CD8-positive, alpha-beta memory T cell (primary cell): ENCODE data around the gene LRRIQ3. TPM values are rescaled to one million over a fixed set of nuclear protein-coding genes. Genes with fewer than 3 reads are reported as not detected.

Experiments used
- CTCF ChIA-PET: fragments of 350-600 bp; sonication (Branson Sonifier 250); formaldehyde crosslinking; loops from one replicate; lab custom pipeline; 2021; ENCODE audit warnings: antibody characterized with exemption; lab: Charles Lee
- POLR2A ChIA-PET: fragments of 350-600 bp; sonication (Branson Sonifier 250); formaldehyde crosslinking; loops from one replicate; lab custom pipeline; 2021; ENCODE audit warnings: antibody characterized with exemption; lab: Charles Lee
- DNase-seq, 5 donors: peaks; one replicate each; pipeline versions ENCODE4 v3.0.0 to v3.0.0-alpha.2; 2020 to 2022; ENCODE audit warnings: mixed read lengths in 1 of 5
- H3K27ac ChIP-seq: one replicate; pipeline ENCODE4 v1.7.0; 2013; ENCODE audit warnings: low read depth, mild to moderate bottlenecking, low read length, moderate library complexity
- H3K27me3 ChIP-seq: 2 replicates; pipeline ENCODE4 v1.7.0; 2013; ENCODE audit warnings: low read length, mild to moderate bottlenecking; ENCODE audit not compliant: insufficient read depth, poor library complexity, severe bottlenecking
- H3K36me3 ChIP-seq: 2 replicates; pipeline ENCODE4 v1.7.0; 2013; ENCODE audit warnings: mild to moderate bottlenecking, low read length, moderate library complexity; ENCODE audit not compliant: insufficient read depth
- H3K4me1 ChIP-seq: 2 replicates; pipeline ENCODE4 v1.7.0; 2013; ENCODE audit warnings: mild to moderate bottlenecking, low read length, moderate library complexity; ENCODE audit not compliant: insufficient read depth
- H3K4me3 ChIP-seq: 2 replicates; pipeline ENCODE4 v1.7.0; 2013; ENCODE audit warnings: mild to moderate bottlenecking, low read length
- H3K9me3 ChIP-seq: 2 replicates; pipeline ENCODE4 v1.7.0; 2013; ENCODE audit warnings: mild to moderate bottlenecking, low read length
- H3K27ac Mint-ChIP-seq, 8 donors: one replicate each; pipeline ENCODE4 v1.8.0; 2020 to 2021; ENCODE audit warnings: mixed read lengths in 8 of 8, mild to moderate bottlenecking in 6 of 8, inconsistent platforms in 3 of 8, moderate library complexity in 3 of 8
- H3K27me3 Mint-ChIP-seq, 2 donors: one replicate each; pipeline ENCODE4 v1.8.0; 2020 to 2021; ENCODE audit warnings: mixed read lengths in 2 of 2, mild to moderate bottlenecking in 1 of 2, moderate library complexity in 1 of 2
- H3K36me3 Mint-ChIP-seq, 3 donors: one replicate each; pipeline ENCODE4 v1.8.0; 2020 to 2021; ENCODE audit warnings: mixed read lengths in 3 of 3, inconsistent platforms in 1 of 3, mild to moderate bottlenecking in 1 of 3
- H3K4me1 Mint-ChIP-seq, 3 donors: one replicate each; pipeline ENCODE4 v1.8.0; 2020 to 2021; ENCODE audit warnings: mixed read lengths in 3 of 3, inconsistent platforms in 1 of 3, mild to moderate bottlenecking in 1 of 3
- H3K4me3 Mint-ChIP-seq, 7 donors: one replicate each; pipeline ENCODE4 v1.8.0; 2020 to 2021; ENCODE audit warnings: mixed read lengths in 7 of 7, mild to moderate bottlenecking in 6 of 7, moderate library complexity in 4 of 7, inconsistent platforms in 2 of 7
- H3K9me3 Mint-ChIP-seq, 5 donors: one replicate each; pipeline ENCODE4 v1.8.0; 2020 to 2022; ENCODE audit warnings: mixed read lengths in 5 of 5, mild to moderate bottlenecking in 3 of 5, moderate library complexity in 2 of 5, inconsistent platforms in 1 of 5
- polyA plus RNA-seq: library from polyadenylated mRNA; unstranded; fragments of 300-500 nt; fragmentation: Illumina TruSeq; gene quantifications from one replicate; pipeline ENCODE4 v1.2.3, GENCODE V29; 2021
- total RNA-seq, 2 experiments: library from RNA; stranded (reverse); gene quantifications; one replicate each; pipeline ENCODE4 v1.2.3, GENCODE V29; 2021

LRRIQ3 gene
- total and polyA plus RNA-seq, 3 experiments from 2014 or later = 1.3 to 2.9 (median 2.0) TPM

DNA sequence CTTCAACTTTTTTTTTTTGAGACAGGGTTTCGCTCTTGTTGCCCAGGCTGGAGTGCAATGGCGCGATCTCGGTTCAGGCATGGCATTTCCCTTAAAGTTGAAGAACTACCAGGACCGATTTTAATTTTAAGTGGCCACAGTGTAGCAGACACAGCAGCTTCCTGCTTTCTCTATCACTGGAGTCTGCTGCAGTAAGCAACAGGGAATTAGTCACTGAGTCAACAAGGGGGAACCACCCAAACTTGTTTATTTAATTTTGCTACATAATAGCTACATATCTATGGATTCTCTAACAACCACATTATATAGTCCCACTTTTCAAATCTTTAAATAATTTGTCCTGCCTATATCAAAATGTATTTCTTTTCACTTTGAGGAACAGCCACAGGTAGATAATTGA is 24.7 kb upstream of the LRRIQ3 start:
- no peak overlapping the region for H3K4me3 ChIP-seq
- H3K36me3 ChIP-seq = no peaks in the 10 kb centered on the region
- H3K27me3 ChIP-seq = no peaks in the 10 kb centered on the region
- H3K27me3 Mint-ChIP-seq = peaks cover 0 to 1% of the 10 kb centered on the region in 2 donors
- H3K27ac ChIP-seq = no peak overlapping the region
- no peaks in the 10 kb centered on the region for H3K4me1 ChIP-seq
- CTCF ChIA-PET = no interaction called here
- peaks cover 2 to 19% (median 9%) of the 10 kb centered on the region in 3 donors for H3K36me3 Mint-ChIP-seq
- no peak for DNase-seq
- no peaks in the 10 kb centered on the region for H3K9me3 ChIP-seq
- H3K4me3 Mint-ChIP-seq = no peak overlapping the region
- POLR2A ChIA-PET = no interaction called here
- peaks cover 30 to 48% (median 43%) of the 10 kb centered on the region in 5 donors for H3K9me3 Mint-ChIP-seq
- H3K27ac Mint-ChIP-seq = no peak overlapping the region
- H3K4me1 Mint-ChIP-seq = no peaks in the 10 kb centered on the region

DNA sequence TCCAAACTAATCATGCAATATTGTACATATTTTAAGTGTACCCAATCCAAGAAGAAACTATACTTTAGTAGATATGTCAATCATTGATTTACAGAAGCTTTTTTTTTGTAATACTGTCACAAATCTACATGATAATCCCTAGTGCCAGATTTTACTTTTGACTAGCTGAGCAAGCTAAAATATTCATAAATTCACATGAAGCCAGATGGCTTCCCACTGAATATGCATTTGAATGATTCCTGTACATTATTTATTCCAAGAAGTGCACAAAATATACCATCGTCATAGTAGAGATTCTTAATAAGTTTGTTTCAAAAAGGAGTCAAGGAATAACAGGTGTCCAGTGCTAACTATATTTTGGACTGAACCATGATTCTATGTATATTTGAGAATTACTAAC is 17.3 kb upstream of the LRRIQ3 start:
- CTCF ChIA-PET = no interaction called here
- Mint-ChIP-seq H3K36me3 (peaks cover 0 to 7% (median 2%) of the 10 kb centered on the region in 3 donors), H3K4me3 (no peak overlapping the region), H3K27me3 (no peaks in the 10 kb centered on the region), H3K9me3 (peaks cover 0 to 4% (median 3%) of the 10 kb centered on the region in 5 donors), H3K27ac (no peak overlapping the region), H3K4me1 (no peaks in the 10 kb centered on the region)
- Histone ChIP-seq H3K27me3 (no peaks in the 10 kb centered on the region), H3K9me3 (no peaks in the 10 kb centered on the region), H3K36me3 (no peaks in the 10 kb centered on the region), H3K27ac (no peak overlapping the region), H3K4me3 (no peak overlapping the region), H3K4me1 (no peaks in the 10 kb centered on the region)
- POLR2A ChIA-PET = no interaction called here
- DNase-seq = no peak

DNA sequence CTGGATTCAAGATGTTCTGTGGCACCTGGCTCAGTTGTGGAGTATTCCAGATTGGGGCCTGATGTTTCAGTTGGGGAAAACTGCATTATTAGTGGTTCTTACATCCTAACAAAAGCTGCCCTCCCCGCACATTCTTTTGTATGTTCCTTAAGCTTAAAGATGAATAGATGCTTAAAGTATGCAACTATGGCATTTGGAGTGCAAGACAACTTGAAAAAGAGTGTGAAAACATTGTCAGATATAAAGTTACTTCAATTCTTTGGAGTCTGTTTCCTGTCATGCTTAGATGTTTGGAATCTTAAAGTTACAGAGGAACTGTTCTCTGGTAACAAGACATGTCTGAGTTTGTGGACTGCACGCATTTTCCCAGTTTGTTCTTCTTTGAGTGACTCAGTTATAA is 7.3 kb upstream of the LRRIQ3 start:
- no peaks in the 10 kb centered on the region for H3K36me3 ChIP-seq
- H3K27ac ChIP-seq = no peak overlapping the region
- H3K4me1 ChIP-seq = no peaks in the 10 kb centered on the region
- ChIA-PET CTCF (no interaction called here), POLR2A (no interaction called here)
- H3K27me3 Mint-ChIP-seq = no peaks in the 10 kb centered on the region
- H3K4me1 Mint-ChIP-seq = peaks cover 4 to 8% (median 4%) of the 10 kb centered on the region in 3 donors
- no peak overlapping the region for H3K27ac Mint-ChIP-seq
- H3K9me3 ChIP-seq = no peaks in the 10 kb centered on the region
- no peak for DNase-seq
- H3K27me3 ChIP-seq = no peaks in the 10 kb centered on the region
- no peak overlapping the region for H3K4me3 Mint-ChIP-seq
- H3K36me3 Mint-ChIP-seq = peaks cover 16 to 52% (median 23%) of the 10 kb centered on the region in 3 donors
- peaks cover 0 to under 1% (median 0%) of the 10 kb centered on the region in 5 donors for H3K9me3 Mint-ChIP-seq
- H3K4me3 ChIP-seq = no peak overlapping the region

DNA sequence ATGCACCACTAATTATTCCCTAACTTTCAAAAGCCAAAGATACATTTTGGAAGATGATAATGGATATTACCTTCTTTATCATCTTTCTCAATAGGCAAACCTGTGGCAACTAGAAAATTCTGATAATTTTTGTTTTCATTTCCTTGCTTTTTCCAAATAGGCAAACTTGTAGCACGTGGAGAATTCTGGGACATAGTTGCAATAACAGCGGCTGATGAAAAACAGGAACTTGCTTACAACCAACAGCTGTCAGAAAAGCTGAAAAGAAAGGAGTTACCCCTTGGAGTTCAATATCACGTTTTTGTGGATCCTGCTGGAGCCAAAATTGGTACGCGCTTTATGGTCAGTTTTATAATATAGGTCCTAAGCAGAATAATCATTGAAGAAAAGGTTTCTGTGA is 1.5 kb upstream of the LRRIQ3 start:
- no peaks in the 10 kb centered on the region for H3K27me3 Mint-ChIP-seq

DNA sequence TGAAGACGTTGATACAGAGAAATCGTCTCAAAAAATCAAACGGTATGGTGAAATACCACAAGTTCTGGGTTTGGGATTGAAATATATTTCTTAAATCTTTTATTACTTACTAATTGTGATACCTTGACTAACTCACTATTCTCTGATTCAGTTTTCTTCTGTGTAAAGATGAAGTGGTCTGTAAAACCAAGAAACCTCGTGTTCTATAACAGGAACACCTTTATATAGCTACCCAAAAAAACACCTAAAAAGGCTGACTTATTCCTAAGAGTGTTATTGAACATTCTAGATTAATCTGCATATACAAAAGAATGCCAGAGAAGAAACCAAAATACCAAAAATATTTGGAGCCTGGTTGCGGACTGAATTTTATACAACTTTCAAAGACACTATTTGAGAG is 721 bp downstream of the LRRIQ3 start:
- Mint-ChIP-seq H3K27me3 (no peaks in the 10 kb centered on the region), H3K9me3 (no peaks in the 10 kb centered on the region), H3K27ac (peak overlapping the region; percentile 83 to 99 (median 94)), H3K4me1 (peaks cover 33 to 45% (median 33%) of the 10 kb centered on the region in 3 donors), H3K4me3 (peak overlapping the region; percentile 84 to 94 (median 89)), H3K36me3 (peaks cover 8 to 26% (median 14%) of the 10 kb centered on the region in 3 donors)
- Histone ChIP-seq H3K27ac (peak overlapping the region; percentile 81), H3K36me3 (no peaks in the 10 kb centered on the region), H3K4me3 (peak overlapping the region; percentile 81), H3K9me3 (no peaks in the 10 kb centered on the region), H3K27me3 (no peaks in the 10 kb centered on the region), H3K4me1 (peaks cover 21% of the 10 kb centered on the region)
- CTCF ChIA-PET = no interaction called here
- DNase-seq = no peak
- POLR2A ChIA-PET = no interaction called here

More for the DNA sequence above, 1.5 kb upstream of the LRRIQ3 start:
- H3K27ac ChIP-seq = peak overlapping the region; percentile 11
- no peak for DNase-seq
- no peak overlapping the region for H3K4me3 ChIP-seq
- H3K36me3 Mint-ChIP-seq = peaks cover 11 to 34% (median 17%) of the 10 kb centered on the region in 3 donors
- ChIA-PET CTCF (no interaction called here), POLR2A (no interaction called here)
- no peaks in the 10 kb centered on the region for H3K36me3 ChIP-seq
- peaks cover 21% of the 10 kb centered on the region for H3K4me1 ChIP-seq
- H3K9me3 ChIP-seq = no peaks in the 10 kb centered on the region
- H3K4me1 Mint-ChIP-seq = peaks cover 33 to 45% (median 33%) of the 10 kb centered on the region in 3 donors
- no peaks in the 10 kb centered on the region for H3K9me3 Mint-ChIP-seq
- no peaks in the 10 kb centered on the region for H3K27me3 ChIP-seq
- H3K4me3 Mint-ChIP-seq = peak overlapping the region in 6 of 7 donors; percentile 84 to 94 (median 90)
- H3K27ac Mint-ChIP-seq = peak overlapping the region in 3 of 8 donors; percentile 26 to 86 (median 61)

DNA sequence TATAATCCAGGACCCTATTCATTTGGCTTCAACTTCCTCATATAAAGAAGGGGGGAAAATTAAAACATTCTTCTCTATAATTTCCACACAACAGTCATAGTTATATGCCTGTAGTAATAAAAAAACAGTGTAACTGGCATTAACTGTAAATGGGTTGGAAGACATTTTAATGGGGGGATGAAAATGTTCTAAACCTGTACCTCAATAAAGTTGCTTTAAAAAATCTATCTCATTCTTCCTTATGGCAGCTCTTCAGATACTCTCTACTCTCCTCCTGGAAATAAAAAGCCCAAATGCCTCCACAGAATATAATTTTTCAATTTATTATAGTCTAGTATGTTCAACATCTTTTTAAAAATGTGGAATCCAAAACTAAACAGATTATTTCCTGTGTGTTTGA is 2.6 kb downstream of the LRRIQ3 start:
- no peak overlapping the region for H3K27ac Mint-ChIP-seq
- no peak overlapping the region for H3K4me3 Mint-ChIP-seq
- H3K36me3 Mint-ChIP-seq = peaks cover 0 to 12% (median 9%) of the 10 kb centered on the region in 3 donors
- Histone ChIP-seq H3K36me3 (no peaks in the 10 kb centered on the region), H3K4me1 (peaks cover 21% of the 10 kb centered on the region), H3K27me3 (no peaks in the 10 kb centered on the region), H3K9me3 (no peaks in the 10 kb centered on the region), H3K27ac (no peak overlapping the region), H3K4me3 (no peak overlapping the region)
- DNase-seq = no peak
- no peaks in the 10 kb centered on the region for H3K9me3 Mint-ChIP-seq
- peaks cover 29 to 44% (median 31%) of the 10 kb centered on the region in 3 donors for H3K4me1 Mint-ChIP-seq
- POLR2A ChIA-PET = no interaction called here
- no peaks in the 10 kb centered on the region for H3K27me3 Mint-ChIP-seq
- CTCF ChIA-PET = no interaction called here

DNA sequence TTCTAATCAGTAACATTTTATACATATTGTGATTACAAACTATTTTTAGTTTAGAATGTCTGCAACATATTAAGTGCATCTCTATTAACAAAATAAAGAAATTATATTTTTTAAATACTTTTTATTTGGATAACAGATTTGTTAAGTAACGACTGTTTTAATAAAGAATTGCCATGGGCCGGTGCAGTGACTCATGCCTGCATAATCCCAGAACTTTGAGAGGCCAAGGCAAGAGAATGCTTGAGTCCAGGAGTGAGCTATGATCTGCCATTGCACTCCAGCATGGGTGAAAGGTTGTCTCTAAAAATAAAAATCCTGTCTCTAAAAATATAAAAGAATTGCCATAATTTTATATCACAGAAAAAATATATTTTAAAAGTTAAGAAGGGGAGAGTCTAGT is 4.1 kb downstream of the LRRIQ3 start:
- Histone ChIP-seq H3K27me3 (no peaks in the 10 kb centered on the region), H3K4me1 (peaks cover 14% of the 10 kb centered on the region), H3K9me3 (no peaks in the 10 kb centered on the region), H3K4me3 (no peak overlapping the region), H3K36me3 (no peaks in the 10 kb centered on the region), H3K27ac (no peak overlapping the region)
- no peak for DNase-seq
- POLR2A ChIA-PET = no interaction called here
- Mint-ChIP-seq H3K36me3 (peaks cover 0 to 8% (median 4%) of the 10 kb centered on the region in 3 donors), H3K9me3 (no peaks in the 10 kb centered on the region), H3K27me3 (no peaks in the 10 kb centered on the region), H3K4me1 (peaks cover 22 to 31% (median 22%) of the 10 kb centered on the region in 3 donors), H3K4me3 (no peak overlapping the region), H3K27ac (no peak overlapping the region)
- CTCF ChIA-PET = no interaction called here

DNA sequence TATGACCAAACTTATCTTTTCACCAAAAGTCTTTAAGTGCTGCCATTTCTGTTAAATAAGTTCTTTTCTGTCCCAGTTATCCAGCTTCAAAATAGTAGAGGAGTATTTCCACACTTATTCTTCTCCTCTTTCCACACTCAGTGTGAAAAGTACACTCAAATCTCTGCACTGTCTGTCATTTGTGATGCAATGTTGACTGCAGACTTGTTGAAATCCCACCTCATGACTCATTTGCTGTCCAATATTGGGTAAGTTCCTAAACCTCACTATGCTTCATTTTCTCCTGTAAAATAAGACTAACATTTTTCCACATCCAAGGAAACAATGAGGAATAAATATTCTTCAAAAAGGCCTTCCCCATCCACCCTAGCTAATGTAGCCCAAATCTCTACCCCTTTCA is 17.5 kb downstream of the LRRIQ3 start:
- Mint-ChIP-seq H3K9me3 (peaks cover 0 to 3% (median 2%) of the 10 kb centered on the region in 5 donors), H3K27me3 (no peaks in the 10 kb centered on the region), H3K4me1 (no peaks in the 10 kb centered on the region), H3K36me3 (peaks cover 0 to 32% (median 0%) of the 10 kb centered on the region in 3 donors), H3K27ac (no peak overlapping the region), H3K4me3 (no peak overlapping the region)
- H3K27ac ChIP-seq = no peak overlapping the region
- H3K27me3 ChIP-seq = no peaks in the 10 kb centered on the region
- no peaks in the 10 kb centered on the region for H3K4me1 ChIP-seq
- DNase-seq = no peak
- H3K4me3 ChIP-seq = no peak overlapping the region
- no peaks in the 10 kb centered on the region for H3K9me3 ChIP-seq
- POLR2A ChIA-PET = no interaction called here
- no peaks in the 10 kb centered on the region for H3K36me3 ChIP-seq
- CTCF ChIA-PET = no interaction called here
